A549 (cell line): ENCODE measurements around the gene LCE5A.

Source experiments
- CBX2 ChIP-seq: fragments of 200-600 bp; sonication (generic); IDR thresholded peaks from 2 replicates; pipeline ENCODE4 v1.6.1; 2016; ENCODE audit warnings: low read depth, mild to moderate bottlenecking, borderline replicate concordance
- CEBPB ChIP-seq, 2 experiments: fragments of >200 bp in 1 of 2; sonication (Bioruptor Twin) in 1 of 2; formaldehyde crosslinking in 1 of 2; IDR thresholded peaks; 2 replicates each; pipeline ENCODE4 v1.6.1; 2012 to 2016
- CTCF ChIP-seq: fragments of >200 bp; sonication (Bioruptor Twin); formaldehyde crosslinking; IDR thresholded peaks from 3 replicates; pipeline ENCODE4 v1.5.1; 2016
- EHMT2 ChIP-seq: fragments of 200-600 bp; sonication (generic); IDR thresholded peaks from 2 replicates; pipeline ENCODE4 v1.6.1; 2016; ENCODE audit warnings: antibody characterized with exemption, low read depth, mild to moderate bottlenecking, moderate library complexity
- JUNB ChIP-seq: fragments of >200 bp; sonication (Bioruptor Twin); formaldehyde crosslinking; IDR thresholded peaks from 2 replicates; pipeline ENCODE4 v1.6.1; 2016
- POLR2A ChIP-seq: IDR thresholded peaks from 2 replicates; pipeline ENCODE4 v1.6.1; 2012; ENCODE audit warnings: mild to moderate bottlenecking, low read length

GRCh38 chr1:152546704-152547103 lies 36.1 kb downstream of the LCE5A start:
- no peak for TF ChIP-seq CBX2
- TF ChIP-seq POLR2A: no peak
- no peak for TF ChIP-seq CTCF
- TF ChIP-seq EHMT2: no peak
- TF ChIP-seq CEBPB (IDR thresholded peaks at IDR 0.05): no peak
- no peak for TF ChIP-seq JUNB
